ACC112 (cell line): ENCODE data around the gene FUOM.

Experiments used
- H2AFZ ChIP-seq: fragments of 200-600 bp; sonication (generic); one replicate; pipeline ENCODE4 v1.6.0; 2017; ENCODE audit warnings: antibody characterized with exemption, low read length; ENCODE audit not compliant: unreplicated experiment
- H3K27ac ChIP-seq: fragments of 200-600 bp; sonication (generic); 2 replicates; pipeline ENCODE4 v1.5.1; 2014; ENCODE audit warnings: low read depth, mild to moderate bottlenecking, antibody characterized with exemption, low read length, moderate library complexity
- H3K27me3 ChIP-seq: fragments of 200-600 bp; sonication (generic); 2 replicates; pipeline ENCODE4 v1.6.1; 2014; ENCODE audit warnings: mild to moderate bottlenecking, antibody characterized with exemption, low read length, moderate library complexity, mixed read lengths; ENCODE audit not compliant: insufficient read depth
- H3K36me3 ChIP-seq: fragments of 200-600 bp; sonication (generic); 2 replicates; pipeline ENCODE4 v1.6.1; 2016; ENCODE audit warnings: mild to moderate bottlenecking, antibody characterized with exemption, low read length, moderate library complexity, mixed read lengths; ENCODE audit not compliant: insufficient read depth
- H3K4me1 ChIP-seq: fragments of 200-600 bp; sonication (generic); one replicate; pipeline ENCODE4 v1.6.1; 2016; ENCODE audit warnings: low read length, mixed read lengths; ENCODE audit not compliant: insufficient read depth, unreplicated experiment, control insufficient read depth
- H3K4me3 ChIP-seq: fragments of 200-600 bp; sonication (generic); 2 replicates; pipeline ENCODE4 v1.5.1; 2014; ENCODE audit warnings: mild to moderate bottlenecking, low read depth, low read length
- H3K79me2 ChIP-seq: fragments of 200-600 bp; sonication (generic); one replicate; pipeline ENCODE4 v1.6.0; 2016; ENCODE audit warnings: low read length; ENCODE audit not compliant: control insufficient read depth, unreplicated experiment, insufficient read depth

FUOM gene

GRCh38 chr10:133316732-133317131 is 41.1 kb downstream of the FUOM start:
- Histone ChIP-seq H2AFZ (no peak overlapping the region), H3K79me2 (no peaks in the 10 kb centered on the region), H3K4me1 (no peaks in the 10 kb centered on the region), H3K4me3 (no peak overlapping the region), H3K36me3 (no peaks in the 10 kb centered on the region), H3K27me3 (no peaks in the 10 kb centered on the region), H3K27ac (no peak overlapping the region)

GRCh38 chr10:133316266-133316665 is 41.6 kb downstream of the FUOM start:
- H3K4me1 ChIP-seq, result no peaks in the 10 kb centered on the region
- H3K79me2 ChIP-seq, result no peaks in the 10 kb centered on the region
- H2AFZ ChIP-seq, result no peak overlapping the region
- no peak overlapping the region for H3K27ac ChIP-seq
- no peaks in the 10 kb centered on the region for H3K27me3 ChIP-seq
- H3K4me3 ChIP-seq, result no peak overlapping the region
- no peaks in the 10 kb centered on the region for H3K36me3 ChIP-seq

- H3K4me3 ChIP-seq, result no peak overlapping the region
- H3K36me3 ChIP-seq, result no peaks in the 10 kb centered on the region
- H3K4me1 ChIP-seq, result no peaks in the 10 kb centered on the region
- no peak overlapping the region for H2AFZ ChIP-seq
- no peak overlapping the region for H3K27ac ChIP-seq
- H3K79me2 ChIP-seq, result no peaks in the 10 kb centered on the region
- no peaks in the 10 kb centered on the region for H3K27me3 ChIP-seq
Measured at GRCh38 chr10:133315847-133316246, 42.0 kb downstream of the FUOM start.

GRCh38 chr10:133314911-133315310 is 42.9 kb downstream of the FUOM start:
- Histone ChIP-seq H3K36me3 (peaks cover 3% of the 10 kb centered on the region; the same call in 1 of the 2 replicates), H3K79me2 (no peaks in the 10 kb centered on the region), H3K4me1 (no peaks in the 10 kb centered on the region), H3K27me3 (no peaks in the 10 kb centered on the region), H3K4me3 (no peak overlapping the region), H3K27ac (no peak overlapping the region), H2AFZ (no peak overlapping the region)

GRCh38 chr10:133313192-133313591 is 44.6 kb downstream of the FUOM start:
- Histone ChIP-seq H3K4me1 (no peaks in the 10 kb centered on the region), H3K36me3 (peaks cover 3% of the 10 kb centered on the region; the same call in 1 of the 2 replicates), H3K79me2 (peaks cover 2% of the 10 kb centered on the region), H2AFZ (no peak overlapping the region), H3K27ac (no peak overlapping the region), H3K27me3 (no peaks in the 10 kb centered on the region), H3K4me3 (no peak overlapping the region)

- Histone ChIP-seq H3K27ac (no peak overlapping the region), H3K79me2 (peaks cover 7% of the 10 kb centered on the region), H3K4me3 (no peak overlapping the region), H3K27me3 (no peaks in the 10 kb centered on the region), H2AFZ (no peak overlapping the region), H3K4me1 (no peaks in the 10 kb centered on the region), H3K36me3 (peaks cover 3% of the 10 kb centered on the region; the same call in 1 of the 2 replicates)
Measured at GRCh38 chr10:133312769-133313145, 45.1 kb downstream of the FUOM start.

- H2AFZ ChIP-seq, result no peak overlapping the region
- H3K4me3 ChIP-seq, result no peak overlapping the region
Measured at GRCh38 chr10:133312016-133312768, 45.6 kb downstream of the FUOM start.

GRCh38 chr10:133311570-133311969 is 46.2 kb downstream of the FUOM start:
- Histone ChIP-seq H3K4me1 (peaks cover 6% of the 10 kb centered on the region), H2AFZ (no peak overlapping the region), H3K4me3 (no peak overlapping the region), H3K27me3 (no peaks in the 10 kb centered on the region), H3K79me2 (peaks cover 18% of the 10 kb centered on the region), H3K27ac (no peak overlapping the region), H3K36me3 (peaks cover 3% of the 10 kb centered on the region; the same call in 1 of the 2 replicates)

More at GRCh38 chr10:133312016-133312768, 45.6 kb downstream of the FUOM start:
- Histone ChIP-seq H3K27me3 (no peaks in the 10 kb centered on the region), H3K27ac (no peak overlapping the region), H3K36me3 (peaks cover 3% of the 10 kb centered on the region; the same call in 1 of the 2 replicates), H3K79me2 (peaks cover 12% of the 10 kb centered on the region), H3K4me1 (peaks cover 4% of the 10 kb centered on the region)

- no peak overlapping the region for H3K27ac ChIP-seq
- no peak overlapping the region for H2AFZ ChIP-seq
- H3K79me2 ChIP-seq, result peaks cover 23% of the 10 kb centered on the region
- H3K27me3 ChIP-seq, result no peaks in the 10 kb centered on the region
- no peak overlapping the region for H3K4me3 ChIP-seq
- peaks cover 6% of the 10 kb centered on the region for H3K4me1 ChIP-seq
- peaks cover 3% of the 10 kb centered on the region; the same call in 1 of the 2 replicates for H3K36me3 ChIP-seq
Measured at GRCh38 chr10:133310789-133311188, 47.0 kb downstream of the FUOM start.

GRCh38 chr10:133310399-133310755 is 47.4 kb downstream of the FUOM start:
- H3K4me3 ChIP-seq, result no peak overlapping the region
- peaks cover 27% of the 10 kb centered on the region for H3K79me2 ChIP-seq
- H3K27me3 ChIP-seq, result no peaks in the 10 kb centered on the region
- no peak overlapping the region for H2AFZ ChIP-seq
- peaks cover 6% of the 10 kb centered on the region for H3K4me1 ChIP-seq
- no peak overlapping the region for H3K27ac ChIP-seq
- peaks cover 3% of the 10 kb centered on the region; the same call in 1 of the 2 replicates for H3K36me3 ChIP-seq

GRCh38 chr10:133309720-133310398 is 48.0 kb downstream of the FUOM start:
- H3K36me3 ChIP-seq, result peaks cover 3% of the 10 kb centered on the region; the same call in 1 of the 2 replicates
- H3K27me3 ChIP-seq, result no peaks in the 10 kb centered on the region
- peaks cover 27% of the 10 kb centered on the region for H3K79me2 ChIP-seq
- H3K4me3 ChIP-seq, result no peak overlapping the region
- H3K4me1 ChIP-seq, result peaks cover 6% of the 10 kb centered on the region
- H3K27ac ChIP-seq, result no peak overlapping the region
- no peak overlapping the region for H2AFZ ChIP-seq
